Sigmoid colon (tissue), 7 donors: Measurements from ENCODE around the gene FRMPD4. TPM values are rescaled to one million over a fixed set of nuclear protein-coding genes. Genes with fewer than 3 reads are reported as not detected.
A peak's percentile ranks its signal among the peaks of the same experiment; 100 is the strongest.

ENCODE experiments used
- DNase-seq: peaks from one replicate; pipeline ENCODE4 v3.0.0-alpha.2; 2019
- H3K27ac ChIP-seq, 4 donors: fragments of 200-600 bp; sonication (generic); one replicate each; pipeline ENCODE4 v1.5.1; 2016 to 2019; ENCODE audit warnings: mild to moderate bottlenecking in 1 of 4
- H3K27me3 ChIP-seq, 3 donors: fragments of 200-600 bp; sonication (generic); one replicate each; pipeline ENCODE4 v1.5.1; 2019; ENCODE audit warnings: mild to moderate bottlenecking in 1 of 3
- H3K36me3 ChIP-seq, 4 donors: fragments of 200-600 bp; sonication (generic); one replicate each; pipeline ENCODE4 v1.5.1; 2016 to 2019
- H3K4me1 ChIP-seq, 4 donors: fragments of 200-600 bp; sonication (generic); one replicate each; pipeline ENCODE4 v1.5.1; 2017 to 2019
- H3K4me3 ChIP-seq, 4 donors: fragments of 200-600 bp; sonication (generic); one replicate each; pipeline ENCODE4 v1.5.1; 2017 to 2019; ENCODE audit warnings: mild to moderate bottlenecking in 2 of 4, moderate library complexity in 1 of 4
- H3K9me3 ChIP-seq, 4 donors: fragments of 200-600 bp in 3 of 4; sonication (generic) in 3 of 4; one replicate each; pipeline versions ENCODE4 v1.5.1 to v1.6.1; 2013 to 2019
- CTCF ChIP-seq, 4 experiments: fragments of 450-650 bp in 3 of 4; fragments of 200-600 bp in 1 of 4; IDR thresholded peaks; one replicate each; pipeline ENCODE4 v1.5.1; 2016 to 2019; ENCODE audit warnings: antibody characterized with exemption in 4 of 4, mild to moderate bottlenecking in 3 of 4, moderate library complexity in 2 of 4
- EP300 ChIP-seq, 4 donors: sonication (generic); formaldehyde crosslinking; IDR thresholded peaks; one replicate each; pipeline ENCODE4 v1.6.1; 2017; ENCODE audit warnings: antibody characterized with exemption in 4 of 4
- POLR2A ChIP-seq, 2 donors: fragments of 450-650 bp; IDR thresholded peaks; one replicate each; pipeline ENCODE4 v1.6.1; 2016; ENCODE audit warnings: antibody characterized with exemption in 2 of 2, mild to moderate bottlenecking in 2 of 2, moderate library complexity in 2 of 2
- POLR2AphosphoS5 ChIP-seq, 4 donors: sonication (generic); formaldehyde crosslinking; IDR thresholded peaks; one replicate each; pipeline ENCODE4 v1.6.1; 2017; ENCODE audit warnings: antibody characterized with exemption in 4 of 4
- WGBS, 2 donors: extraction: QIAGEN DNeasy Blood & Tissue Kit; methylation state at CpG; one replicate each; pipeline ENCODE4 v1.1.7; 2013; 5-methylcytosine and 5-hydroxymethylcytosine counted together
- intact Hi-C: fragments of 100-400 bp; cut with DNase I; formaldehyde crosslinking; loops from one replicate; pipeline ENCODE4 v1.15.1; 2023
- polyA plus RNA-seq, 3 donors: library from polyadenylated mRNA; stranded (reverse); fragments of 200-250 nt; gene quantifications; one replicate each; pipeline ENCODE4 v1.2.3, GENCODE V29; 2013
- total RNA-seq, 4 donors: library from RNA; depleted of rRNA; stranded (reverse); fragments of >200 nt; gene quantifications; one replicate each; pipeline ENCODE4 v1.1.0, GENCODE V29; 2016
- donor health status: healthy with polysubstance abuse.
- donor health status: Bipolar disorder and iron deficiency.
- donor health status: healthy.

FRMPD4 gene
- total and polyA plus RNA-seq, 7 donors, result 0.22 to 5.8 (median 2.9) TPM; not detected in 2

- Histone ChIP-seq H3K4me3 (no peak overlapping the region), H3K27me3 (no peaks in the 10 kb centered on the region), H3K4me1 (no peaks in the 10 kb centered on the region), H3K27ac (peak overlapping the region in 1 of 4 donors; percentile 14), H3K36me3 (no peaks in the 10 kb centered on the region), H3K9me3 (no peaks in the 10 kb centered on the region)
- 68 to 84% methylated on average over 5 of the region's 5 CpGs for WGBS, 2 donors
- no peak for DNase-seq
- TF ChIP-seq CTCF (IDR thresholded peaks at IDR 0.05) (no peak), EP300 (IDR thresholded peaks at IDR 0.05) (no peak), POLR2A (IDR thresholded peaks at IDR 0.05) (no peak), POLR2AphosphoS5 (IDR thresholded peaks at IDR 0.05) (no peak)
- intact Hi-C loops, result no loop called here
These were observed 96.5 kb downstream of the FRMPD4 start for GRCh38 chrX:12234534-12235329.

GRCh38 chrX:12236156-12236555 is 97.9 kb downstream of the FRMPD4 start:
- H3K9me3 ChIP-seq, result no peaks in the 10 kb centered on the region
- no peak for DNase-seq
- H3K36me3 ChIP-seq, result no peaks in the 10 kb centered on the region
- WGBS, 2 donors, result 59 to 81% methylated on average over 2 of the region's 2 CpGs
- H3K4me3 ChIP-seq, result no peak overlapping the region
- intact Hi-C loops, result no loop called here
- H3K27me3 ChIP-seq, result no peaks in the 10 kb centered on the region
- no peaks in the 10 kb centered on the region for H3K4me1 ChIP-seq
- H3K27ac ChIP-seq, result no peak overlapping the region
- TF ChIP-seq POLR2A (IDR thresholded peaks at IDR 0.05) (no peak), CTCF (IDR thresholded peaks at IDR 0.05) (no peak), EP300 (IDR thresholded peaks at IDR 0.05) (no peak), POLR2AphosphoS5 (IDR thresholded peaks at IDR 0.05) (no peak)

DNA sequence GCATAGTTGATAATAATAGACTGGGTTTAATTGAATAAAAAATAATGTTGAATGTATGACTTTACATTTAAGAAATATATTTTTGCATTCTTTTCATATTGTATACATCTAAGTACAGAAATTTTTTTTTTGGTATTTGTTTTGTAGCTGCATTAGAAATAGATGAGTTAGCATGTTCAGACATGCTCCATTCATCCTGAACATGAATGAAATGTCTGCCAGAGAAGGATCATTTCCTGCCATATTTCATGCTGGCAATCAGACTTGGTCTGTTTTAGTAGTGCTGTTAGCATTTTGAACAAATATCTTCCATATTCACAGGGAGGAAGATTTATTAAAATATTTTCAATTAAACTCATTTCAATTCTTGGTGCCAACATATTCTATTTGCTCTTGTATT is 98.9 kb downstream of the FRMPD4 start:
- H3K4me1 ChIP-seq, result no peaks in the 10 kb centered on the region
- H3K9me3 ChIP-seq, result no peaks in the 10 kb centered on the region
- no peak overlapping the region for H3K4me3 ChIP-seq
- intact Hi-C loops, result no loop called here
- no peaks in the 10 kb centered on the region for H3K36me3 ChIP-seq
- no peaks in the 10 kb centered on the region for H3K27me3 ChIP-seq
- TF ChIP-seq POLR2A (IDR thresholded peaks at IDR 0.05) (no peak), POLR2AphosphoS5 (IDR thresholded peaks at IDR 0.05) (no peak), EP300 (IDR thresholded peaks at IDR 0.05) (no peak), CTCF (IDR thresholded peaks at IDR 0.05) (no peak)
- H3K27ac ChIP-seq, result no peak overlapping the region
- no peak for DNase-seq

- Histone ChIP-seq H3K9me3 (no peaks in the 10 kb centered on the region), H3K27ac (no peak overlapping the region), H3K36me3 (no peaks in the 10 kb centered on the region), H3K4me3 (no peak overlapping the region), H3K27me3 (no peaks in the 10 kb centered on the region), H3K4me1 (no peaks in the 10 kb centered on the region)
- DNase-seq, result no peak
- TF ChIP-seq EP300 (IDR thresholded peaks at IDR 0.05) (no peak), CTCF (IDR thresholded peaks at IDR 0.05) (no peak), POLR2AphosphoS5 (IDR thresholded peaks at IDR 0.05) (no peak), POLR2A (IDR thresholded peaks at IDR 0.05) (no peak)
- intact Hi-C loops, result no loop called here
- WGBS, 2 donors, result 83 to 84% methylated on average over 2 of the region's 2 CpGs
These were observed 99.5 kb downstream of the FRMPD4 start for GRCh38 chrX:12237771-12238170.
